GM21515 (cell line): ENCODE measurements around the gene COBLL1.
A peak's percentile ranks its signal among the peaks of the same experiment; 100 is the strongest.
"Not testable (repeated sequence)": the region's sequence is repeated elsewhere in the genome, so short reads cannot be mapped to it uniquely, and the experiment has no call there.

Experiments used
- ATAC-seq: cut with Tn5 transposase; IDR thresholded peaks from one replicate; pipeline ENCODE4 v1.9.1; 2021; ENCODE audit not compliant: unreplicated experiment

Gene COBLL1

GRCh38 chr2:164841719-164842623 is at the start of gene COBLL1:
Gene COBLL1, minus strand, starts transcription at chr2:164841823. Its CDS starts 627 bp downstream, at chr2:164841196.
- ATAC-seq = peak; percentile 75

- no peak for ATAC-seq
These were observed 48.9 kb upstream of the COBLL1 start for GRCh38 chr2:164890544-164890943.

- ATAC-seq = no peak
These were observed 47.0 kb upstream of the COBLL1 start for GRCh38 chr2:164888592-164888991.

- ATAC-seq = no peak
These were observed 46.0 kb upstream of the COBLL1 start for GRCh38 chr2:164887434-164888144.

- no peak for ATAC-seq
These were observed 40.7 kb upstream of the COBLL1 start for GRCh38 chr2:164882276-164882675.

GRCh38 chr2:164881524-164881923 is 39.9 kb upstream of the COBLL1 start:
- ATAC-seq = no peak

- no peak for ATAC-seq
These were observed 38.4 kb upstream of the COBLL1 start for GRCh38 chr2:164879901-164880535.

GRCh38 chr2:164877927-164878326 is 36.3 kb upstream of the COBLL1 start:
- no peak for ATAC-seq

GRCh38 chr2:164877169-164877568 is 35.5 kb upstream of the COBLL1 start:
- no peak for ATAC-seq

- no peak for ATAC-seq
These were observed 33.9 kb upstream of the COBLL1 start for GRCh38 chr2:164875334-164876205.

GRCh38 chr2:164873210-164873908 is 31.7 kb upstream of the COBLL1 start:
- ATAC-seq = no peak

- no peak for ATAC-seq
These were observed 29.8 kb upstream of the COBLL1 start for GRCh38 chr2:164871404-164871803.

- no peak for ATAC-seq
These were observed 27.8 kb upstream of the COBLL1 start for GRCh38 chr2:164869420-164869772.

GRCh38 chr2:164868563-164869419 is 27.2 kb upstream of the COBLL1 start:
- ATAC-seq = no peak

GRCh38 chr2:164867779-164868397 is 26.3 kb upstream of the COBLL1 start:
- ATAC-seq = no peak

- not testable (repeated sequence) for ATAC-seq
These were observed 24.8 kb upstream of the COBLL1 start for GRCh38 chr2:164866381-164866780.

GRCh38 chr2:164860694-164861042 is 19.0 kb upstream of the COBLL1 start:
- no peak for ATAC-seq

GRCh38 chr2:164859906-164860693 is 18.5 kb upstream of the COBLL1 start:
- ATAC-seq = not testable (repeated sequence)
